Esophagus muscularis mucosa (tissue), 4 donors: ENCODE measurements around the gene LMOD3.

Experiments used
- EP300 ChIP-seq: sonication (generic); formaldehyde crosslinking; IDR thresholded peaks from one replicate; pipeline ENCODE4 v1.6.1; 2017; ENCODE audit warnings: antibody characterized with exemption
- POLR2A ChIP-seq: fragments of 450-650 bp; IDR thresholded peaks from one replicate; pipeline ENCODE4 v1.6.1; 2017; ENCODE audit warnings: antibody characterized with exemption, moderate library complexity, mild to moderate bottlenecking, low read depth
- TF ChIP-seq, protein P1 (sequence below), 3 experiments: fragments of 200-600 bp in 2 of 3; fragments of 450-650 bp in 1 of 3; sonication (generic) in 2 of 3; IDR thresholded peaks; one replicate each; pipeline ENCODE4 v1.5.1; 2017 to 2019; ENCODE audit warnings: antibody characterized with exemption in 3 of 3, mild to moderate bottlenecking in 2 of 3, moderate library complexity in 1 of 3

GRCh38 chr3:69087030-69087791, 35.2 kb downstream of the LMOD3 start:
- TF ChIP-seq, protein P1, sequence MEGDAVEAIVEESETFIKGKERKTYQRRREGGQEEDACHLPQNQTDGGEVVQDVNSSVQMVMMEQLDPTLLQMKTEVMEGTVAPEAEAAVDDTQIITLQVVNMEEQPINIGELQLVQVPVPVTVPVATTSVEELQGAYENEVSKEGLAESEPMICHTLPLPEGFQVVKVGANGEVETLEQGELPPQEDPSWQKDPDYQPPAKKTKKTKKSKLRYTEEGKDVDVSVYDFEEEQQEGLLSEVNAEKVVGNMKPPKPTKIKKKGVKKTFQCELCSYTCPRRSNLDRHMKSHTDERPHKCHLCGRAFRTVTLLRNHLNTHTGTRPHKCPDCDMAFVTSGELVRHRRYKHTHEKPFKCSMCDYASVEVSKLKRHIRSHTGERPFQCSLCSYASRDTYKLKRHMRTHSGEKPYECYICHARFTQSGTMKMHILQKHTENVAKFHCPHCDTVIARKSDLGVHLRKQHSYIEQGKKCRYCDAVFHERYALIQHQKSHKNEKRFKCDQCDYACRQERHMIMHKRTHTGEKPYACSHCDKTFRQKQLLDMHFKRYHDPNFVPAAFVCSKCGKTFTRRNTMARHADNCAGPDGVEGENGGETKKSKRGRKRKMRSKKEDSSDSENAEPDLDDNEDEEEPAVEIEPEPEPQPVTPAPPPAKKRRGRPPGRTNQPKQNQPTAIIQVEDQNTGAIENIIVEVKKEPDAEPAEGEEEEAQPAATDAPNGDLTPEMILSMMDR (IDR thresholded peaks at IDR 0.05) = no peak
- TF ChIP-seq POLR2A (no peak), EP300 (no peak)
